ENCODE measurements around the gene HHIPL1. TPM values are rescaled to one million over a fixed set of nuclear protein-coding genes. Genes with fewer than 3 reads are reported as not detected.

Gene HHIPL1
- under 1 TPM; 0.17 TPM for total RNA-seq

DNA sequence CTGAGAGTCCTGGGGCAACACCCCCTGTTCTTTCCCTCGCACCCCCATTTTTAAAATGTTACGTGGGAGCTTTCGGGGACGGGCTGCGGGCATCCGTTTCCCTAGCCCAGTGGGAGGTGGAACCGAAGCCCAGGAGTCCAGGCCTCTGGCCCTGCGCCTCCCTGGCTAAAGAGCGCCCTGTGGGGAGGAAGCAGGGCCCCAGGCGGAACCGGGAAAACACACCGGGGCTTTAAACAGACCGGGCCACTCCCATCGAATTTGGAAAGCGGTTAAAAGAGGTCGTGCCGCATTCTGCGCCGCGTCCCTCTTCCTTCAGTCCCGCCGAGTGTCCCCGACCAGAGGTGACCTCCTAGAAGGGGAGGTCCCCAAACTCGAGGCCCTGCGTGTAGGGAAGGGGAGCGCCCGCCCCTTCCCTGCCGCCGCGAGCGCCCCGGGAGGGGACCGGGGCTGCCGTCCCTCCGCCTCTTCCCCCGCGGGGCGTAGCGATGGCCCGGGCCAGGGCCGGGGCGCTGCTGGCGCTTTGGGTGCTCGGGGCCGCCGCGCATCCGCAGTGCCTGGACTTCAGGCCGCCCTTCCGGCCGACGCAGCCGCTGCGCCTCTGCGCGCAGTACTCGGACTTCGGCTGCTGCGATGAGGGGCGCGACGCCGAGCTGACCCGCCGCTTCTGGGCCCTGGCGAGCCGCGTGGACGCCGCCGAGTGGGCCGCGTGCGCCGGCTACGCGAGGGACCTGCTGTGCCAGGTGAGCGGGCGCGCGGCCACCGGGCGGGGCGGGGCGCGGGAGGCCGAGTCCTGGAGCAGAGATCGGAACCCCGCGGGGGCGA, at the start of gene HHIPL1:
Gene HHIPL1 (plus strand): TSS at position 407 of the 822 bp plus-strand sequence. CDS start 79 bp downstream, at position 486.
- DNase-seq (no peak), ATAC-seq (ENCODE audit: low read depth) (no peak)
- Mint-ChIP-seq H3K36me3 (no peaks in the 10 kb centered on the region), H3K27me3 (peaks cover 34% of the 10 kb centered on the region), H3K9me3 (no peaks in the 10 kb centered on the region), H3K27ac (no peak within 1 kb of the TSS), H3K4me3 (no peak within 1 kb of the TSS), H3K4me1 (peaks cover 2% of the 10 kb centered on the region)
- POLR2A ChIA-PET: no interaction called here

DNA sequence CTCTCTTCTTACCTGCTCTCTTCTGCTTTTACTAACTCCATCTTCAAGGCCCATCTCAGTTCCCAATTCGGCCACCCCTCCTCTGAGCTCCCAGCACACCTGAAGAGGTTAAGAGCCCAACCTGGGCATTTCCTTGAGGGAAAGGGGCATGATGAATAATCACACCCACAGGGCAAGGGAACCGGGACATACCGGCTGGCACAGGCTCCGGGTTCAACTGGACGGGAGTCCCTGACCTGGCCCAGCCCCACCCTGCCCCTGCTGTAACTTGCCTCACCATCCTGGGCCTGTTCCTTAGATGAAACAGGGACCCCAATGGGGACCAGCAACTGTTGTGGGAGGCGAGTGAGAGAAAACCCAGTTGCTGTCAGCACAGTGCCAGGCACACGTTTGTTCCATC, 49.4 kb upstream of the HHIPL1 start:
- POLR2A ChIA-PET: interaction anchor here (1.3 to 2.1 kb wide), 2 partner anchors 9 to 115 kb away, joined by 3 to 26 read pairs; partner anchors contain the start of genes CCDC85C, CCNK and SETD3
- Mint-ChIP-seq H3K4me1 (peaks cover 14% of the 10 kb centered on the region), H3K27ac (peak overlapping the region; percentile 81), H3K4me3 (peak overlapping the region; percentile 58), H3K9me3 (no peaks in the 10 kb centered on the region), H3K36me3 (no peaks in the 10 kb centered on the region), H3K27me3 (no peaks in the 10 kb centered on the region)
- no peak for DNase-seq
- no peak for ATAC-seq (ENCODE audit: low read depth)

DNA sequence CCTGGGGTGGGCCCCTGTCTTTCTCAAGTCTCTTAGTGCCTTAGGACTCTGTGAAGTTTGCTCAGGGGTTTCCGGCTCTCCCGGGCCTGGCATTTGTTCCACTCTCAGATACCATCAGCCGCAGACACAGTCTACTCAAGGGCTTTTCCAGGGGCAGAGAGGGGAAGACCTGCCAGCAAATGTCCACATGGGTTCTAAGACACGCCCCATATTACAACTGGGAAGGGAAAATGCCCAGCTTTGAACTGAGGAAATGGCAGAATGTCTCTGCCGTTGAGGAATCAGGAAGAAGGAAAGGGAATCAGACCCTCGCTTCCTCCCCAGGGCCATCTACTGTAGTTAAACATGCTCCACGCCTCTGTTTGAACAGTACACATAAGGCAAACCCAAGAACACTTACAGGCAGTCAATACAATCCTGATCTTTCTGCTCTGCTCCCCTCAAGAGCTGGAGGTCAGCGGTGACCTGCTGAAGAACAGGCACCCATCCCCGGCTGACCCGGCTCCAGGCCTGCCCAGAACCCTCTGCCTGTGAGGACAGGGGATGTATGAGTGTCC, 48.8 kb upstream of the HHIPL1 start:
- POLR2A ChIA-PET: no interaction called here
- no peak for DNase-seq
- Mint-ChIP-seq H3K27ac (peak overlapping the region; percentile 8), H3K36me3 (no peaks in the 10 kb centered on the region), H3K9me3 (no peaks in the 10 kb centered on the region), H3K27me3 (no peaks in the 10 kb centered on the region), H3K4me1 (peaks cover 15% of the 10 kb centered on the region), H3K4me3 (no peak overlapping the region)
- ATAC-seq (ENCODE audit: low read depth): no peak

DNA sequence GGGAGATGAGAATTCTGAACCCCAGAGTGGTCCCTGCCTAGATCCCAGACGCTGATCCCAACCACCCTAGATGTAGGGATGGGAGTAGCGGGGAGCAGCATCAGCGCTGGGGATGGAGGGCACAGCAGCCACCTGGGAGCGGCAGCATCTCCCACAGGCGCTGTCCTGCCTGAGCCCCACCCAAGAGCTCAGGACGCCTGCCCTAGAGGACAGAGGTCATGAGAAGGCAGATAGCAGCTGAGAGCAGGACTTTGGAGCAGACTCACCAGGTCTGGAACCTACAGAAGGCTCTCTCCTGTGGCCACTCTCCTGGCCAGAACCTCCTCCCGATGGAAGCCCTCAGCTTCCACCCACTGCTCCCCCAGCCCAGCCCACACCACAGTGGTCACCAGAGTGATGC, 48.2 kb upstream of the HHIPL1 start:
- no peaks in the 10 kb centered on the region for H3K27me3 Mint-ChIP-seq
- H3K27ac Mint-ChIP-seq: no peak overlapping the region
- no peak overlapping the region for H3K4me3 Mint-ChIP-seq
- DNase-seq (no peak), ATAC-seq (ENCODE audit: low read depth) (no peak)
- H3K4me1 Mint-ChIP-seq: peaks cover 18% of the 10 kb centered on the region
- no peaks in the 10 kb centered on the region for H3K9me3 Mint-ChIP-seq
- H3K36me3 Mint-ChIP-seq: no peaks in the 10 kb centered on the region
- POLR2A ChIA-PET: no interaction called here

DNA sequence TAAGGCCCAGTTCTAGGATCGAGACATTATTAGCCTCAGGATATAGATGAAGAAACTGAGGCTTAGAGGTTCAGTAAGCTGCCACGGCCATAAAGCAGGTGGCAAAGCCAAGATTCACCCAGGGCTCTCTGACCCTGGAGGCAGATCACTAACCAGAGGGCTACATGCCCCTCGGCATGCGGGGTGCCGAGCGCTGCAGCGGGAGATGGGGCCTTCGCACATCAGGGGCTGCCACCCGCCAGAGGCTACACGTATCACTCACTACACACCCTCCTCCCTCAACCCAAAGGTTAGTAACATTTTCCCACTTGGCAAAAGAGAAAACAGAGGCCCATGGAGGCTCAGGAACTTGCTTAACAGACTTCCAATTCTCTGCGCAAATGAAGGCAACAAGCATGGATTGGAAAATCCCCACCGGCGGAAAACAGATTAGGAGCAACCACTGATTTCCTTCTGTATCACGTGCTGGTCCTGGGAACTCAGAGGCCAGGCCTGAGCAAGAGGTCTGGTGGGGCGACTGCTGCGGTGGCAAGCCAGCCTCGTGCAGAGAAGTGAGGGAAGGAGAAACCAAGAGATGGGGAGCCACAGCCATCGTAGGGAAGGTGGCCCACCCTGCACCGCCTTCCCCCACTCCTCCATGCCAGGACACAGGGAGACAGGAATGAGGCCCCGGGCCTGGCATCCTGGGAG, 46.9 kb upstream of the HHIPL1 start:
- ATAC-seq (ENCODE audit: low read depth): no peak
- Mint-ChIP-seq H3K4me3 (no peak overlapping the region), H3K27ac (no peak overlapping the region), H3K27me3 (peaks cover 7% of the 10 kb centered on the region), H3K4me1 (peaks cover 25% of the 10 kb centered on the region), H3K9me3 (no peaks in the 10 kb centered on the region), H3K36me3 (no peaks in the 10 kb centered on the region)
- POLR2A ChIA-PET: no interaction called here
- no peak for DNase-seq

DNA sequence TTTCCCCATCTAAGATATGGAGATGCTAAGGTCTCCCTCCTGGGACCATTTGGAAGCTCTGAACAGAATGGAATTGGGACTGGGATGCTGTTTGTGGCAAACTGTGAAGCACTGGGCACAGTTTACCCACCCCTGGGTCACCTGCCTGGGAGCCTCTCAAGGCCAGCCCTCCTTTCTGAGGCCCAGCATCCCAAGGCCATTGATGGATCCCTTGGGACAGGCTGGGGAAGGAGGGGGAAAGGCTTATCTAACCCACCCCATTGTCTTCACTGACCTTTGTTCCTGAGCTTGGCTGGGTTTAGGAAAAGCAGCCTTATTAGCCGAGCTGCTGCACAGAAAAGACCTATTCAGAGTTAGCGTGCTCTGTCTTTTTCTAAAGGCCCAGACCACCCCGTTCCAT, 46.2 kb upstream of the HHIPL1 start:
- no peak for ATAC-seq (ENCODE audit: low read depth)
- POLR2A ChIA-PET: no interaction called here
- DNase-seq: no peak
- peaks cover 25% of the 10 kb centered on the region for H3K4me1 Mint-ChIP-seq
- H3K4me3 Mint-ChIP-seq: no peak overlapping the region
- H3K27ac Mint-ChIP-seq: no peak overlapping the region
- H3K36me3 Mint-ChIP-seq: no peaks in the 10 kb centered on the region
- peaks cover 7% of the 10 kb centered on the region for H3K27me3 Mint-ChIP-seq
- no peaks in the 10 kb centered on the region for H3K9me3 Mint-ChIP-seq

DNA sequence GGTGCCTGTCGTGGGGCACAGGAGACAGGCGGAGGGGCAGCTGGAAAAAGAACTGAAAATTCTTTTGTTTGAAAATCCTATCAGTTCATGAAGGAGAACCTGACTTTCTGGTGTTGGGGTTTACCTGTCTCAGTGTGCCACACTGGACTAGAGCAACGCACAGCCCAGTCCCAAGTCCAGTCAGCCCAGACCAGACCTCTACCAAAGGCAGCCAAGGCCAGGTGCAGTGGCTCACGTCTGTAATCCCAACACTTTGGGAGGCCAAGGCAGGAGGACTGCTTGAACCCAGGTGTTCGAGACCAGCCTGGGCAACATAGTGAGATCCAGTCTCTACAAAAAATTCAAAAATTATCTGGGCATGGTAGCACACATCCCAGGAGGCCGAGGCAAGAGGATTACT, 45.5 kb upstream of the HHIPL1 start:
- Mint-ChIP-seq H3K36me3 (no peaks in the 10 kb centered on the region), H3K27me3 (peaks cover 7% of the 10 kb centered on the region), H3K4me1 (peaks cover 24% of the 10 kb centered on the region), H3K27ac (no peak overlapping the region), H3K9me3 (no peaks in the 10 kb centered on the region), H3K4me3 (no peak overlapping the region)
- POLR2A ChIA-PET: no interaction called here
- no peak for DNase-seq
- no peak for ATAC-seq (ENCODE audit: low read depth)

DNA sequence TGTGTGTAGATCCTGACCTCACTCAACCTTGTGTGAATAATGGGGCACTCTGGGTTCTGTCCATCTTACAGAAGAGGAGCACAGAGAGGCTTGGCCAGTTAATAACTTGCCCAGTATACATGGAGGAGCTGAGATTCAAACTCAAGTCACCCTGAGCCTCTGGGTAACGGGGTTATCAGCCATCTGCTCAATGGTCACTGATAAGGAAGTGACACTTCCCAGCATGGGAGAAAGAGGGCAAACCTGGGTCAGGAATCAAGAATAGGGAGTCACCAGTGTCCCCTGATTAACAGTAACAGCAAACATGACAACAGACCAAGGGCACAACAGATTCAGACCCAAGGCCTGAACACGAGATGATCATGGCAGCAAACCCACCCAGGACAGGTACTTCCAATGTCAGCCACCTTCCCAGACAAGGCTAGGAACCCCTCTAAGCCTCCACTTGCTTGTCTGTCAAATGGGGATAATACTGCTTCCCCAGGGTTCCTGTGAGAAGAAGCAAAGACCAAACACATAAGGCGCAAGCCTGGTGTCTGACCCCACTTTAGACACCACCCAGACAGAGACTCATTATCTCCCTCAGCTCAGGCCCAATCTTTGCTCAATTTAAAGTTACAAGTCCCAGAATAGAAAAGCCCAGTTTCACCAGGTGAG, 44.6 kb upstream of the HHIPL1 start:
- Mint-ChIP-seq H3K4me3 (no peak overlapping the region), H3K36me3 (no peaks in the 10 kb centered on the region), H3K27ac (no peak overlapping the region), H3K9me3 (no peaks in the 10 kb centered on the region), H3K4me1 (peaks cover 15% of the 10 kb centered on the region), H3K27me3 (peaks cover 7% of the 10 kb centered on the region)
- no peak for DNase-seq
- POLR2A ChIA-PET: no interaction called here
- no peak for ATAC-seq (ENCODE audit: low read depth)

DNA sequence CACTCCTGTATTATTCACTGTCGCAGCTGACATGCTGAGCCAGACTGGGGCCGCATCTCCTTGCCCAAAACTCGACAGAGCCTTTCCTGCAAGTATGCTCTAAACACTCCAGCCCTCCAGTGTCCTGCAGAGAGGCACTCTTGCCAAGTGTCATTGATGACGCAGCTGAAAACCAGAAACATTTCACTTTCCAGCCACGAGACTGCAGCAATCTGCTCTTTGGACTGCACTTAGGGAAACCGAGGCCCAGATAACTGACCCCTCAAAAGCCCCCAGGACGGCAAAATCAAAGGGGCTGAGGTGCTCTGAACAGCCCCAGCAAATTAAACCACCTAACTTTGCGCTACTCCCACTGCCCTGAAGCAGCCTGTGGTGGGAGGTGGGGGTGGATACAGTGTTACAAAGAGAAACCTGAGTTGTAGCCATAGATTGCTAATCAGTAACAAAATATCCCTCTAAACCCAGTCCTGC, 43.5 kb upstream of the HHIPL1 start:
- POLR2A ChIA-PET: no interaction called here
- DNase-seq (no peak), ATAC-seq (ENCODE audit: low read depth) (no peak)
- no peak overlapping the region for H3K4me3 Mint-ChIP-seq
- peaks cover 7% of the 10 kb centered on the region for H3K27me3 Mint-ChIP-seq
- no peaks in the 10 kb centered on the region for H3K9me3 Mint-ChIP-seq
- no peak overlapping the region for H3K27ac Mint-ChIP-seq
- H3K4me1 Mint-ChIP-seq: peaks cover 19% of the 10 kb centered on the region
- H3K36me3 Mint-ChIP-seq: no peaks in the 10 kb centered on the region

DNA sequence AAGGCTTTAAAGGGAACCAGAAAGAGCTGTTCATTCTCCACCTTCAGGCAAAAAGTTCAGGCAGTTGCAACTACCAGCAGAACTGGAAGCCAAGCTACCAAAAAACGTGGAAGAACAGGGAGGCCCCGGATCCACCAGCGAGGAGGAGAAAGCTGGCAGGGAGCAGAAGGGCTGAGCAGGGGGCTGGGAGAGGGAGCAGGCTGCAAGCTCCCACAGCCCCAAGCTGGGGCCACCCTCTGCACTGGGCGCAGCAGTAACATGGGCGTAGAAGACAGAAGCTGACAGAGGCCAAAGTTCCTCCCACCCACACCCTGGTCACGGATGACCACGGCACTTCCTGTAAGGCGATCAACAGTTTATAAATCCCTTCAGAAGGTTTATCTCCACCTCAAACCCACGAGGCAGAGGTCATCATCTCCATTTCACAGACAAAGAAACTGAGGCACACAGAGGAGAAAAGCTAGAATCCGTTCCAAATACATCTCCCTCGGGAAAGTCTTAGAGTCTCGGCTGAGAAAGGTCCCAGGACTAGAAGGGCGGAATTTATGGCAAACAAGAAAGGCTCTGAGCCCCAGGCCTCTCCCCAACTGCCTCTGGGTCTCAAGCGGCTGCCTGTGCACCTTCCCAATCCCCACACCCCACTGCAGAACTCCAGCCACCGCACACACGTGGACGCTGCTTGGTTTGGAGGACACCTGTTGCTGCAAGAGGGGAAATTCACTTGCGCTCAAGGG, 42.7 kb upstream of the HHIPL1 start:
- no peak overlapping the region for H3K27ac Mint-ChIP-seq
- ATAC-seq (ENCODE audit: low read depth) (no peak), DNase-seq (no peak)
- no peaks in the 10 kb centered on the region for H3K9me3 Mint-ChIP-seq
- peaks cover 19% of the 10 kb centered on the region for H3K4me1 Mint-ChIP-seq
- H3K4me3 Mint-ChIP-seq: peak overlapping the region; percentile 66
- POLR2A ChIA-PET: interaction anchor here (3.7 kb wide), 1 partner anchor 122 kb away, joined by 13 read pairs; the partner anchor contains the start of genes CCNK and SETD3
- peaks cover 7% of the 10 kb centered on the region for H3K27me3 Mint-ChIP-seq
- no peaks in the 10 kb centered on the region for H3K36me3 Mint-ChIP-seq

DNA sequence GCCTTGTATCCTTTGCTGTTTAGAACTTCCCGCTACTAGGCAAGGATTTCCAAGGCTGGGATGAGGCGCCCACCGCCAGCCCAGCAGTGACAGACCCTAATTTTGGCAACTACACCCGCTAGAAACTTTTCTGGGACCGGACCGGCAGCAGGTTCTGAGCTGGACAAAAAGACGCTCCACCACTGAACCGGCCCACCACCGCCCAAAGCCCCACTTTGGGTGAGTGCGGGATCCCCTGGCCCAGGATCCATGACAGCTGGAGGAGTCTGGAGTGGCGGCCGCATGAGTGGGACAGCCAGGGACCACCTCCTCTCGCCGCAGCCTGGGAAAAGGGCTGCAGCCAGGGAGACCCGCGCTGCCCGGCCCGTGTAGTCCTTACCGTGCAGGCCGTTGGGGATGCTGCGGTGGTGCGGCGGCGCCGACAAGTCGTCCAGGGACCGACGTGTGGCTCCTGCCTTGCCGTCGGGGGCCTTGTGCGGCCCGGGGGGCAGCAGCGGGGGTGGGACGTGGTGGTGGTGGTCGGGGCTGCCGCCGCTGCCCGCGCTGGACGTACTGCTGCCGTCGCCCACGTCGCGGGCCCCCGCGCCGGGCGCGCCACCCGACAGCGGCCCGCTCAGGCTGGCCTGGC, 42.0 kb upstream of the HHIPL1 start:
- POLR2A ChIA-PET: interaction anchor here (0.6 to 3.7 kb wide), 7 partner anchors 8 to 772 kb away, joined by 3 to 26 read pairs (median 5); partner anchors contain the start of genes CCNK and SETD3
- no peak for ATAC-seq (ENCODE audit: low read depth)
- DNase-seq: no peak
- no peaks in the 10 kb centered on the region for H3K36me3 Mint-ChIP-seq
- peak overlapping the region; percentile 66 for H3K4me3 Mint-ChIP-seq
- no peaks in the 10 kb centered on the region for H3K9me3 Mint-ChIP-seq
- peaks cover 7% of the 10 kb centered on the region for H3K27me3 Mint-ChIP-seq
- H3K27ac Mint-ChIP-seq: no peak overlapping the region
- peaks cover 19% of the 10 kb centered on the region for H3K4me1 Mint-ChIP-seq

DNA sequence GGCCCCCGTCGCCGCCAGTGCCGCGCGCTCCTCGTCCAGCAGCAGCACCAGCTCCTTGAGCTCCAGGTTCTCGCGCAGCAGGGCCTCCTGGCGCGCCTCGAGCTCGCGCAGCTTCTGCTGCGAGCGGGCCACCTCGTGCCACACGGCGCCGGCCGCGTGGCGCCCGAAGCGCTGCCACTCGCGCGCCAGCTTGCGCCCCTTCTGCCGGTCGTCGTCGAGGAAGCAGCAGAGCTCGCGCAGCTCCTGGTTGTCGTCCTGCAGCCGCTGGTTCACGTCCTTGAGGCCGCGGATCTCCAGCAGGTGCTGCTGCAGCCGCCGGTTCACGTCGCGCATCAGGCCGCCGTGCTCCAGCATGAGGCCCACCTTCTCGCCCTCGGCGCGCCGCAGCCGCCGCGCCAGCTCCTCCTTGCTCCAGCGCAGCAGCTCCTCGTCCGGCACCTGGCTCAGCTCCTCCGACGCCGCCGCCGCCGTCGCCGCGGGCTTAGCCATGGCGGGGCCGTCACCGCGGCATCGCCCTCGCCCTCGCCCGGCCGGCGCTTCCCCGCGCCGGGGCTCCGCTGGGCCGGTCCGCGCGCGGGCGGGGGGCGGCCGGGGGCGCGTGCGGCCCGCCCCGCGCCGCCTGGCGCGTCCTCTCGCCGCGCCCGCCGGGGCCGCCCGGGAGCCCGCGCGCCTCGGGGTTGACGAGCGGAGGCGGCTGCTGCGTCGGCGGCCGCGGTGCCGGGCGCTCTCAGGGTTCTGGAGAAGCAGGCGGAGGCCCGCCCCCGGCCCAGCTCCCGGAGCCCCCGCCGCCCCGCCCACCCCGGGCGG, 41.3 kb upstream of the HHIPL1 start, which contains the start of gene CCDC85C:
Gene CCDC85C (minus strand): TSS at position 737 of the 807 bp plus-strand sequence. CDS start 248 bp downstream, at position 489.
- POLR2A ChIA-PET: interaction anchor here (0.6 to 3.7 kb wide), 10 partner anchors 9 to 772 kb away, joined by 3 to 26 read pairs (median 4); partner anchors contain the start of genes CCNK and SETD3
- Mint-ChIP-seq H3K9me3 (no peaks in the 10 kb centered on the region), H3K27ac (peak within 1 kb of the TSS; percentile 87), H3K4me3 (peak within 1 kb of the TSS; percentile 90), H3K27me3 (peaks cover 7% of the 10 kb centered on the region), H3K4me1 (peaks cover 19% of the 10 kb centered on the region), H3K36me3 (no peaks in the 10 kb centered on the region)
- DNase-seq: peak; percentile 73
- ATAC-seq (ENCODE audit: low read depth): peak; percentile 6
